ENCODE data around the gene MRPL21.

The MRPL21 gene

DNA sequence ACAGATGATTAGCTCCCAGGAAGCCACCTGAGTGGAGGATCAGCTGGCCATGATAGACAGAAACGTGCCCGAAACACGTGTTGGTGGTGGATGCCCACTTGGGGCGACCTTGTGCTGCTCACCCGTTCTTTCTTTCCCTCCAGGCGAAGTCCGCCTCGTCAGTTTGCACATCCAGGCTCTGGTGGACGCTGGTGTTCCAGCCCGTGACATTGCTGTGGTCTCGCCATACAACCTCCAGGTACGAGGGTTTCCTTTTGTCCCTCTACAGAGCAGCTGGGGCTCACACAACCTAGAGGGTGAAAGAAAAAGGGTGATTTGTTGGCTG, 30.7 kb upstream of the MRPL21 start:
- no peak overlapping the region for H3K4me3 ChIP-seq
- peaks cover 80 to 100% (median 88%) of the 10 kb centered on the region in 3 donors for H3K36me3 ChIP-seq
- peak overlapping the region in 1 of 2 donors; percentile 32 for H3K27ac ChIP-seq
- intact Hi-C loops (cut with DNase I; ENCODE audit: low total_unique reads), result no loop called here
- H3K9me3 ChIP-seq, result no peaks in the 10 kb centered on the region
- peaks cover 0 to 4% (median 0%) of the 10 kb centered on the region in 4 donors for H3K4me1 ChIP-seq
- DNase-seq, result no peak
- no peaks in the 10 kb centered on the region for H3K27me3 ChIP-seq
- TF ChIP-seq, protein P1, sequence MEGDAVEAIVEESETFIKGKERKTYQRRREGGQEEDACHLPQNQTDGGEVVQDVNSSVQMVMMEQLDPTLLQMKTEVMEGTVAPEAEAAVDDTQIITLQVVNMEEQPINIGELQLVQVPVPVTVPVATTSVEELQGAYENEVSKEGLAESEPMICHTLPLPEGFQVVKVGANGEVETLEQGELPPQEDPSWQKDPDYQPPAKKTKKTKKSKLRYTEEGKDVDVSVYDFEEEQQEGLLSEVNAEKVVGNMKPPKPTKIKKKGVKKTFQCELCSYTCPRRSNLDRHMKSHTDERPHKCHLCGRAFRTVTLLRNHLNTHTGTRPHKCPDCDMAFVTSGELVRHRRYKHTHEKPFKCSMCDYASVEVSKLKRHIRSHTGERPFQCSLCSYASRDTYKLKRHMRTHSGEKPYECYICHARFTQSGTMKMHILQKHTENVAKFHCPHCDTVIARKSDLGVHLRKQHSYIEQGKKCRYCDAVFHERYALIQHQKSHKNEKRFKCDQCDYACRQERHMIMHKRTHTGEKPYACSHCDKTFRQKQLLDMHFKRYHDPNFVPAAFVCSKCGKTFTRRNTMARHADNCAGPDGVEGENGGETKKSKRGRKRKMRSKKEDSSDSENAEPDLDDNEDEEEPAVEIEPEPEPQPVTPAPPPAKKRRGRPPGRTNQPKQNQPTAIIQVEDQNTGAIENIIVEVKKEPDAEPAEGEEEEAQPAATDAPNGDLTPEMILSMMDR (IDR thresholded peaks at IDR 0.05), result no peak

- TF ChIP-seq, protein P1 (IDR thresholded peaks at IDR 0.05), result no peak
- Histone ChIP-seq H3K27ac (peak overlapping the region in 1 of 2 donors; percentile 32), H3K4me3 (no peak overlapping the region), H3K4me1 (peaks cover 0 to 2% (median 0%) of the 10 kb centered on the region in 4 donors), H3K9me3 (no peaks in the 10 kb centered on the region), H3K36me3 (peaks cover 80 to 100% (median 92%) of the 10 kb centered on the region in 3 donors), H3K27me3 (no peaks in the 10 kb centered on the region)
- DNase-seq, result no peak
- intact Hi-C loops (cut with DNase I; ENCODE audit: low total_unique reads), result no loop called here
Observed at GRCh38 chr11:68933605-68934320, 30.1 kb upstream of the MRPL21 start.

GRCh38 chr11:68932933-68933577, 29.4 kb upstream of the MRPL21 start:
- Histone ChIP-seq H3K9me3 (no peaks in the 10 kb centered on the region), H3K4me3 (no peak overlapping the region), H3K36me3 (peaks cover 74 to 100% (median 88%) of the 10 kb centered on the region in 3 donors), H3K4me1 (peaks cover 0 to 9% (median 2%) of the 10 kb centered on the region in 4 donors), H3K27ac (no peak overlapping the region), H3K27me3 (no peaks in the 10 kb centered on the region)
- no peak for DNase-seq
- intact Hi-C loops (cut with DNase I; ENCODE audit: low total_unique reads), result no loop called here
- TF ChIP-seq, protein P1 (IDR thresholded peaks at IDR 0.05), result no peak

DNA sequence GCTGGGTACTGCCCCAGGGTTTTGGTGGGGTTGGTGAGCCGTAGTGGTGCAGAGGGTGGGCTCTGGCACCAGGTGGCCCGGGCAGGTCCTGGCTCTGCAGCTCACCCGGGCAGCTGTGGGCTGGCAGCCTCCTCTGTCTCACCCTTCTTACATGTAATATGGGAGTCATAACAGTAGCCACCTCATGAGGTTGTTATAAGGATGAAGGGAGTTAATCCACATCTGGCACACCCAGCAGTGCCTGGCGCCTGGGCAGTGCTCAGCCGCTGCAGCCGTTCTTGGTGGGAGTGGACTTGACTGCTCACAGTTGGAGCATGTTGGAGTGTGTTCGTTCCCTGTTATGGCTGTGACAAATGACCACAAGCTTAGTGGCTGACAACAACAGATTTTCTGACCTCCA, 28.7 kb upstream of the MRPL21 start:
- Histone ChIP-seq H3K9me3 (no peaks in the 10 kb centered on the region), H3K27me3 (no peaks in the 10 kb centered on the region), H3K27ac (no peak overlapping the region), H3K4me1 (peaks cover 0 to 16% (median 9%) of the 10 kb centered on the region in 4 donors), H3K4me3 (no peak overlapping the region), H3K36me3 (peaks cover 67 to 100% (median 81%) of the 10 kb centered on the region in 3 donors)
- DNase-seq, result no peak
- TF ChIP-seq, protein P1 (IDR thresholded peaks at IDR 0.05), result no peak
- intact Hi-C loops (cut with DNase I; ENCODE audit: low total_unique reads), result no loop called here

DNA sequence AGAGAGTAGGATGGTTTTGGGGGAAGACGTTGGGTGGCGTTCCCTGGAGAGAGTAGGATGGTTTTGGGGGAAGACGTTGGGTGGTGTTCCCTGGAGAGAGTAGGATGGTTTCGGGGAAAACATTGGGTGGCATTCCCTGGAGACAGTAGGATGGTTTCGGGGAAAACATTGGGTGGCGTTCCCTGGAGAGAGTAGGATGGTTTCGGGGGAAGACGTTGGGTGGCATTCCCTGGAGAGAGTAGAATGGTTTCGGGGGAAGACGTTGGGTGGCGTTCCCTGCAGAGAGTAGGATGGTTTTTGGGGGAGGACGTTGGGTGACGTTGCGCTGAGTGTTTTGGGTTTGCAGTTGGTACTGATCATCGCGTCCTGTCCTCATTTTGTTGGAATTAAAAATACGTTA, 28.3 kb upstream of the MRPL21 start:
- TF ChIP-seq, protein P1 (IDR thresholded peaks at IDR 0.05), result no peak
- no peaks in the 10 kb centered on the region for H3K27me3 ChIP-seq
- H3K36me3 ChIP-seq, result peaks cover 63 to 98% (median 78%) of the 10 kb centered on the region in 3 donors
- intact Hi-C loops (cut with DNase I; ENCODE audit: low total_unique reads), result no loop called here
- H3K4me3 ChIP-seq, result no peak overlapping the region
- no peak for DNase-seq
- no peaks in the 10 kb centered on the region for H3K9me3 ChIP-seq
- H3K27ac ChIP-seq, result no peak overlapping the region
- H3K4me1 ChIP-seq, result peaks cover 0 to 20% (median 11%) of the 10 kb centered on the region in 4 donors

Data from tibial artery (tissue), 4 donors.